WTC11 (cell line): ENCODE data around the gene GNA12. TPM values are rescaled to one million over a fixed set of nuclear protein-coding genes. Genes with fewer than 3 reads are reported as not detected.

Experiments used
- ATAC-seq: fragments of 200-7000 bp; cut with Tn5 transposase; 2 replicates; pipeline ENCODE4 v1.10.0; 2021; ENCODE audit warnings: mild to moderate bottlenecking, moderate library complexity
- CTCF ChIA-PET: fragments of 300-600 bp; sonication (Branson Sonifier 250); formaldehyde crosslinking; loops from one replicate; lab custom pipeline; 2021; ENCODE audit warnings: antibody characterized with exemption; lab: Charles Lee
- POLR2A ChIA-PET: fragments of 350-600 bp; sonication (Branson Sonifier 250); formaldehyde crosslinking; loops from one replicate; lab custom pipeline; 2021; ENCODE audit warnings: antibody characterized with exemption; lab: Charles Lee
- DNase-seq: peaks from one replicate; pipeline ENCODE4 v3.0.0; 2021; ENCODE audit warnings: low spot score
- H3K27ac Mint-ChIP-seq: 2 replicates; pipeline ENCODE4 v1.8.0; 2021; ENCODE audit warnings: mixed read lengths
- H3K27me3 Mint-ChIP-seq: 2 replicates; pipeline ENCODE4 v1.8.0; 2021; ENCODE audit warnings: low read depth, mild to moderate bottlenecking, moderate library complexity, mixed read lengths
- H3K36me3 Mint-ChIP-seq: 2 replicates; pipeline ENCODE4 v1.8.0; 2021; ENCODE audit warnings: mixed read lengths
- H3K4me1 Mint-ChIP-seq: 2 replicates; pipeline ENCODE4 v1.8.0; 2022; ENCODE audit warnings: mixed read lengths
- H3K4me3 Mint-ChIP-seq: 2 replicates; pipeline ENCODE4 v1.8.0; 2021; ENCODE audit warnings: mild to moderate bottlenecking, moderate library complexity, mixed read lengths
- H3K9me3 Mint-ChIP-seq: 2 replicates; pipeline ENCODE4 v1.8.0; 2021; ENCODE audit warnings: mixed read lengths
- ATF2 ChIP-seq: sonication (generic); formaldehyde crosslinking; IDR thresholded peaks from 2 replicates; pipeline ENCODE4 v1.8.1; 2022; ENCODE audit warnings: low read depth, missing genetic modification reagents, borderline replicate concordance
- E2F4 ChIP-seq: sonication (generic); formaldehyde crosslinking; IDR thresholded peaks from 2 replicates; pipeline ENCODE4 v1.8.1; 2022; ENCODE audit warnings: low read depth, mild to moderate bottlenecking, moderate library complexity, missing genetic modification reagents, borderline replicate concordance
- JUN ChIP-seq: sonication (generic); formaldehyde crosslinking; IDR thresholded peaks from 2 replicates; pipeline ENCODE4 v1.8.0; 2023; ENCODE audit warnings: mild to moderate bottlenecking, missing genetic modification reagents
- MXD4 ChIP-seq: fragments of 250-450 bp; sonication (Bioruptor Pico); IDR thresholded peaks from 2 replicates; pipeline ENCODE4 v1.8.0; 2021; ENCODE audit warnings: mild to moderate bottlenecking, moderate library complexity, borderline replicate concordance
- ZNF423 ChIP-seq: fragments of 250-450 bp; sonication (Bioruptor Pico); IDR thresholded peaks from 2 replicates; pipeline ENCODE4 v2.1.2; 2022; ENCODE audit warnings: mild to moderate bottlenecking, moderate library complexity
- ZNF512 ChIP-seq: sonication (generic); formaldehyde crosslinking; IDR thresholded peaks from 2 replicates; pipeline ENCODE4 v1.8.1; 2022; ENCODE audit warnings: missing genetic modification reagents, borderline replicate concordance
- ZNF532 ChIP-seq: fragments of 250-450 bp; sonication (Bioruptor Pico); IDR thresholded peaks from 2 replicates; pipeline ENCODE4 v1.9.0; 2021; ENCODE audit warnings: mild to moderate bottlenecking, borderline replicate concordance
- total RNA-seq: library from RNA; stranded (reverse); gene quantifications from 3 replicates; pipeline ENCODE4 v1.2.3, GENCODE V29; 2021

GNA12 gene
- total RNA-seq, 1 experiment from 2014 or later, result 99.6 TPM

- TF ChIP-seq E2F4 (no peak), JUN (CRISPR knock-in tag) (no peak)
Observed at GRCh38 chr7:2879354-2879753, 35.2 kb upstream of the GNA12 start (continued).

GRCh38 chr7:2878306-2878705 lies 34.2 kb upstream of the GNA12 start:
- Mint-ChIP-seq H3K4me1 (peaks cover 52% of the 10 kb centered on the region), H3K27ac (peak overlapping the region; percentile 57), H3K9me3 (peaks cover 6% of the 10 kb centered on the region; the same call in 1 of the 2 replicates), H3K4me3 (no peak overlapping the region), H3K27me3 (no peaks in the 10 kb centered on the region), H3K36me3 (no peaks in the 10 kb centered on the region)
- ATAC-seq (no peak), DNase-seq (no peak)
- no peak for TF ChIP-seq MXD4 (CRISPR knock-in tag)
- ChIA-PET POLR2A (interaction anchor here (0.7 kb wide), 1 partner anchor 188 kb away, joined by 3 read pairs; no protein-coding TSS in a partner anchor), CTCF (interaction anchor here (3.1 kb wide), 1 partner anchor 13 kb away, joined by 10 read pairs; no protein-coding TSS in a partner anchor)

- no peak for TF ChIP-seq ATF2 (CRISPR knock-in tag)
- TF ChIP-seq ZNF512 (CRISPR knock-in tag), result no peak
- no peak for TF ChIP-seq JUN (CRISPR knock-in tag)
- peak; percentile 71 for TF ChIP-seq ZNF423 (CRISPR knock-in tag)
- TF ChIP-seq ZNF532 (CRISPR knock-in tag), result no peak
- no peak overlapping the region for H3K27ac Mint-ChIP-seq
- no peak overlapping the region for H3K4me3 Mint-ChIP-seq
- ChIA-PET POLR2A (no interaction called here), CTCF (interaction anchor here (0.8 to 3.1 kb wide), 3 partner anchors 10 to 190 kb away, joined by 3 to 10 read pairs (median 4); no protein-coding TSS in a partner anchor)
- no peak for ATAC-seq
- H3K27me3 Mint-ChIP-seq, result no peaks in the 10 kb centered on the region
- peaks cover 45% of the 10 kb centered on the region for H3K4me1 Mint-ChIP-seq
- no peaks in the 10 kb centered on the region for H3K36me3 Mint-ChIP-seq
- no peak for DNase-seq
- peaks cover 6% of the 10 kb centered on the region; the same call in 1 of the 2 replicates for H3K9me3 Mint-ChIP-seq
Observed at GRCh38 chr7:2876031-2876731, 32.1 kb upstream of the GNA12 start.
